BLaER1 treated with 17β-estradiol and CSF1 and Interleukin-3, amounts not matched to agents 10 nM and 100 nM (cell line): Measurements from ENCODE around the gene FGF11.

Experiments
- H3K27ac ChIP-seq, 11 experiments: shearing (Covaris generic); formaldehyde crosslinking; 2 replicates each; pipeline ENCODE4 v1.8.1; 2022
- H3K27me3 ChIP-seq, 11 experiments: shearing (Covaris generic); formaldehyde crosslinking; 2 replicates each; pipeline ENCODE4 v1.8.1; 2022
- H3K36me3 ChIP-seq, 11 experiments: shearing (Covaris generic); formaldehyde crosslinking; 2 replicates each; pipeline ENCODE4 v1.8.1; 2022
- H3K4me1 ChIP-seq, 10 experiments: shearing (Covaris generic); formaldehyde crosslinking; 2 replicates each; pipeline ENCODE4 v1.8.1; 2022
- H3K4me2 ChIP-seq, 11 experiments: shearing (Covaris generic); formaldehyde crosslinking; 2 replicates each; pipeline ENCODE4 v1.8.1; 2022
- H3K4me3 ChIP-seq, 10 experiments: shearing (Covaris generic); formaldehyde crosslinking; 2 replicates each; pipeline ENCODE4 v1.8.1; 2022
- H3K9ac ChIP-seq, 11 experiments: shearing (Covaris generic); formaldehyde crosslinking; 2 replicates each; pipeline ENCODE4 v1.8.1; 2022
- H3K9me3 ChIP-seq, 11 experiments: shearing (Covaris generic); formaldehyde crosslinking; replicated peaks in 1 of 11; 2 replicates each; pipeline ENCODE4 v1.8.1; 2022
- H4K20me1 ChIP-seq, 11 experiments: shearing (Covaris generic); formaldehyde crosslinking; 2 replicates each; pipeline ENCODE4 v1.8.1; 2022
- Cebpa-rat ChIP-seq, 11 experiments: shearing (Covaris generic); IDR thresholded peaks; 2 replicates each; pipeline ENCODE4 v1.8.1; 2022

The FGF11 gene

GRCh38 chr17:7396147-7396546, 43.2 kb upstream of the FGF11 start:
- Histone ChIP-seq H3K27ac (no peak overlapping the region), H3K36me3 (peaks cover under 1 to 17% (median 15%) of the 10 kb centered on the region in 11 experiments; a peak in 18 of 22 replicates), H3K27me3 (no peaks in the 10 kb centered on the region), H3K4me1 (peaks cover 25 to 41% (median 31%) of the 10 kb centered on the region in 10 experiments), H3K9ac (no peak overlapping the region), H4K20me1 (peaks cover 0 to 16% (median 0%) of the 10 kb centered on the region in 11 experiments; a peak in 5 of 22 replicates), H3K9me3 (no peaks in the 10 kb centered on the region), H3K4me3 (no peak overlapping the region), H3K4me2 (0 out of 22 replicates have a peak overlapping the region, but pooled peaks of 1 of the 11 experiments have one; percentile 96)
- TF ChIP-seq Cebpa-rat (IDR thresholded peaks at IDR 0.05), result no peak

GRCh38 chr17:7398612-7399011, 40.7 kb upstream of the FGF11 start:
- TF ChIP-seq Cebpa-rat (IDR thresholded peaks at IDR 0.05), result no peak
- Histone ChIP-seq H3K36me3 (no peaks in the 10 kb centered on the region; a peak in 2 of 22 replicates), H3K9ac (no peak overlapping the region), H3K4me2 (no peak overlapping the region), H3K27ac (no peak overlapping the region), H3K4me1 (peaks cover 17 to 35% (median 25%) of the 10 kb centered on the region in 10 experiments), H3K9me3 (no peaks in the 10 kb centered on the region), H4K20me1 (peaks cover 0 to 7% (median 0%) of the 10 kb centered on the region in 11 experiments; a peak in 2 of 22 replicates), H3K27me3 (no peaks in the 10 kb centered on the region), H3K4me3 (no peak overlapping the region)

GRCh38 chr17:7403043-7403726, 36.1 kb upstream of the FGF11 start:
- H3K27me3 ChIP-seq, result no peaks in the 10 kb centered on the region
- H3K4me3 ChIP-seq, result peak overlapping the region; percentile 63 to 82 (median 78)
- peaks cover 21 to 44% (median 31%) of the 10 kb centered on the region in 10 experiments for H3K4me1 ChIP-seq
- no peaks in the 10 kb centered on the region for H3K9me3 ChIP-seq
- H3K27ac ChIP-seq, result peak overlapping the region; percentile 26 to 83 (median 76); a peak in 21 of 22 replicates
- H3K9ac ChIP-seq, result peak overlapping the region; percentile 76 to 87 (median 83)
- peak overlapping the region; percentile 80 to 96 (median 92) for H3K4me2 ChIP-seq
- H4K20me1 ChIP-seq, result peaks cover 0 to 12% (median 0%) of the 10 kb centered on the region in 11 experiments; a peak in 2 of 22 replicates
- TF ChIP-seq Cebpa-rat (IDR thresholded peaks at IDR 0.05), result no peak
- H3K36me3 ChIP-seq, result no peaks in the 10 kb centered on the region; a peak in 2 of 22 replicates

GRCh38 chr17:7403727-7403976, 35.7 kb upstream of the FGF11 start:
- Histone ChIP-seq H3K4me3 (peak overlapping the region; percentile 63 to 82 (median 78)), H3K36me3 (peaks cover 0 to 4% (median 3%) of the 10 kb centered on the region in 11 experiments; a peak in 10 of 22 replicates), H3K4me1 (peaks cover 21 to 44% (median 31%) of the 10 kb centered on the region in 10 experiments), H3K4me2 (peak overlapping the region; percentile 80 to 96 (median 92)), H3K9me3 (no peaks in the 10 kb centered on the region), H3K27ac (peak overlapping the region; percentile 26 to 83 (median 76); a peak in 21 of 22 replicates), H3K27me3 (no peaks in the 10 kb centered on the region), H4K20me1 (peaks cover 0 to 12% (median 0%) of the 10 kb centered on the region in 11 experiments; a peak in 2 of 22 replicates), H3K9ac (peak overlapping the region; percentile 76 to 87 (median 83))
- no peak for TF ChIP-seq Cebpa-rat (IDR thresholded peaks at IDR 0.05)

GRCh38 chr17:7403977-7404736, 35.2 kb upstream of the FGF11 start, which contains the start of gene TMEM256:
Gene TMEM256, minus strand, starts transcription at chr17:7404097. Its CDS starts 13 bp downstream, at chr17:7404084.
- Histone ChIP-seq H4K20me1 (peaks cover 0 to 12% (median 0%) of the 10 kb centered on the region in 11 experiments; a peak in 2 of 22 replicates), H3K27ac (peak within 1 kb of the TSS; percentile 63 to 83 (median 77); a peak in 21 of 22 replicates), H3K9ac (peak within 1 kb of the TSS; percentile 76 to 87 (median 83)), H3K4me2 (peak within 1 kb of the TSS; percentile 92 to 97 (median 95)), H3K4me1 (peaks cover 21 to 44% (median 31%) of the 10 kb centered on the region in 10 experiments), H3K4me3 (peak within 1 kb of the TSS; percentile 63 to 82 (median 78)), H3K9me3 (no peaks in the 10 kb centered on the region), H3K36me3 (peaks cover 0 to 10% (median 8%) of the 10 kb centered on the region in 11 experiments; a peak in 11 of 22 replicates), H3K27me3 (no peaks in the 10 kb centered on the region)
- TF ChIP-seq Cebpa-rat (IDR thresholded peaks at IDR 0.05), result no peak

- Histone ChIP-seq H3K4me1 (peaks cover 21 to 44% (median 31%) of the 10 kb centered on the region in 10 experiments), H3K9me3 (no peaks in the 10 kb centered on the region), H3K4me2 (peak overlapping the region; percentile 92 to 97 (median 95)), H3K27ac (peak overlapping the region; percentile 63 to 83 (median 73); a peak in 20 of 22 replicates), H3K4me3 (peak overlapping the region; percentile 63 to 82 (median 78)), H3K36me3 (peaks cover 0 to 16% (median 14%) of the 10 kb centered on the region in 11 experiments; a peak in 13 of 22 replicates), H4K20me1 (peaks cover 0 to 12% (median 0%) of the 10 kb centered on the region in 11 experiments; a peak in 2 of 22 replicates), H3K9ac (peak overlapping the region; percentile 73 to 87 (median 83)), H3K27me3 (no peaks in the 10 kb centered on the region)
- TF ChIP-seq Cebpa-rat (IDR thresholded peaks at IDR 0.05), result no peak
Observed at GRCh38 chr17:7404737-7405349, 34.5 kb upstream of the FGF11 start.

- Histone ChIP-seq H3K9me3 (no peaks in the 10 kb centered on the region), H3K27ac (peak overlapping the region; percentile 63 to 83 (median 73); a peak in 20 of 22 replicates), H3K36me3 (peaks cover 0 to 24% (median 18%) of the 10 kb centered on the region in 11 experiments; a peak in 14 of 22 replicates), H4K20me1 (peaks cover 0 to 12% (median 0%) of the 10 kb centered on the region in 11 experiments; a peak in 2 of 22 replicates), H3K9ac (peak overlapping the region; percentile 73 to 87 (median 83)), H3K4me2 (peak overlapping the region; percentile 92 to 97 (median 95)), H3K4me1 (peaks cover 21 to 44% (median 31%) of the 10 kb centered on the region in 10 experiments), H3K27me3 (no peaks in the 10 kb centered on the region), H3K4me3 (peak overlapping the region; percentile 63 to 82 (median 78))
- TF ChIP-seq Cebpa-rat (IDR thresholded peaks at IDR 0.05), result no peak
Observed at GRCh38 chr17:7405350-7406234, 33.7 kb upstream of the FGF11 start.
